Activated T-helper 1 cell treated with anti-CD3 and anti-CD28 coated beads, Interleukin-2, amount 50 U/mL, for 16 hours (primary cell): ENCODE data around the gene POTEI.
"Not testable (repeated sequence)": the region's sequence is repeated elsewhere in the genome, so short reads cannot be mapped to it uniquely, and the experiment has no call there.

Source experiments
- DNase-seq, 2 donors: peaks; one replicate each; pipeline ENCODE4 v3.0.0-alpha.2; 2020; ENCODE audit warnings: low read depth in 1 of 2, low spot score in 1 of 2

The POTEI gene

GRCh38 chr2:130509228-130509627 lies at the start of gene POTEI:
TSS of gene POTEI (minus strand) at chr2:130509328. CDS start at chr2:130509235, 93 bp downstream.
- DNase-seq, result not testable (repeated sequence)

GRCh38 chr2:130556441-130556840 lies 47.3 kb upstream of the POTEI start:
- not testable (repeated sequence) for DNase-seq

- not testable (repeated sequence) for DNase-seq
These were observed 45.0 kb upstream of the POTEI start for GRCh38 chr2:130554178-130554577.

GRCh38 chr2:130549475-130549874 lies 40.3 kb upstream of the POTEI start:
- not testable (repeated sequence) for DNase-seq

GRCh38 chr2:130548418-130548817 lies 39.3 kb upstream of the POTEI start:
- DNase-seq, result not testable (repeated sequence)

GRCh38 chr2:130544978-130545377 lies 35.9 kb upstream of the POTEI start:
- DNase-seq, result not testable (repeated sequence)

GRCh38 chr2:130543785-130544528 lies 34.8 kb upstream of the POTEI start:
- not testable (repeated sequence) for DNase-seq

- DNase-seq, result not testable (repeated sequence)
These were observed 33.7 kb upstream of the POTEI start for GRCh38 chr2:130542789-130543188.

GRCh38 chr2:130538271-130538670 lies 29.1 kb upstream of the POTEI start:
- DNase-seq, result not testable (repeated sequence)

GRCh38 chr2:130536654-130537053 lies 27.5 kb upstream of the POTEI start:
- not testable (repeated sequence) for DNase-seq

GRCh38 chr2:130531672-130532071 lies 22.5 kb upstream of the POTEI start:
- not testable (repeated sequence) for DNase-seq

- not testable (repeated sequence) for DNase-seq
These were observed 22.1 kb upstream of the POTEI start for GRCh38 chr2:130531225-130531624.

GRCh38 chr2:130530212-130530611 lies 21.1 kb upstream of the POTEI start:
- DNase-seq, result not testable (repeated sequence)

- not testable (repeated sequence) for DNase-seq
These were observed 20.4 kb upstream of the POTEI start for GRCh38 chr2:130529545-130529944.

GRCh38 chr2:130527365-130527967 lies 18.3 kb upstream of the POTEI start:
- not testable (repeated sequence) for DNase-seq

GRCh38 chr2:130522390-130522789 lies 13.3 kb upstream of the POTEI start:
- DNase-seq, result not testable (repeated sequence)

- not testable (repeated sequence) for DNase-seq
These were observed 11.9 kb upstream of the POTEI start, which contains the start of gene CFC1B for GRCh38 chr2:130520992-130521391. TSS of gene CFC1B (plus strand) at chr2:130521222. CDS start at chr2:130521485, 263 bp downstream.

GRCh38 chr2:130518516-130519106 lies 9.5 kb upstream of the POTEI start:
- DNase-seq, result not testable (repeated sequence)

- not testable (repeated sequence) for DNase-seq
These were observed 2.8 kb upstream of the POTEI start for GRCh38 chr2:130511747-130512451.

- DNase-seq, result not testable (repeated sequence)
These were observed 1.9 kb upstream of the POTEI start for GRCh38 chr2:130510807-130511746.
